Mucosa of stomach (tissue), 1 donor: ENCODE measurements around the gene CALML4.
"Not testable (repeated sequence)": the region's sequence is repeated elsewhere in the genome, so short reads cannot be mapped to it uniquely, and the experiment has no call there.

ENCODE experiments used
- H3K27me3 ChIP-seq: one replicate; pipeline ENCODE4 v1.7.0; 2013; ENCODE audit warnings: mild to moderate bottlenecking, low read length; ENCODE audit not compliant: control insufficient read depth, insufficient read depth
- H3K36me3 ChIP-seq: one replicate; pipeline ENCODE4 v1.7.0; 2013; ENCODE audit warnings: low read length; ENCODE audit not compliant: control insufficient read depth, insufficient read depth
- H3K4me1 ChIP-seq: one replicate; pipeline ENCODE4 v1.7.0; 2013; ENCODE audit warnings: mild to moderate bottlenecking, low read length; ENCODE audit not compliant: control insufficient read depth, insufficient read depth
- H3K4me3 ChIP-seq: one replicate; pipeline ENCODE4 v1.7.0; 2013; ENCODE audit warnings: low read length
- H3K9ac ChIP-seq: one replicate; pipeline ENCODE4 v1.7.0; 2013; ENCODE audit warnings: mild to moderate bottlenecking, low read length, moderate library complexity
- H3K9me3 ChIP-seq: one replicate; pipeline ENCODE4 v1.7.0; 2013; ENCODE audit warnings: mild to moderate bottlenecking, low read length, moderate library complexity; ENCODE audit not compliant: control insufficient read depth
- donor health status: Pancreatic carcinoma.

Gene CALML4

GRCh38 chr15:68221530-68222431 is 16.6 kb upstream of the CALML4 start:
- H3K9ac ChIP-seq, H3K27me3 ChIP-seq, H3K4me1 ChIP-seq, H3K9me3 ChIP-seq, H3K4me3 ChIP-seq, H3K36me3 ChIP-seq: not testable (repeated sequence)

GRCh38 chr15:68220967-68221366 is 15.8 kb upstream of the CALML4 start:
- H3K9ac ChIP-seq: no peak overlapping the region
- no peaks in the 10 kb centered on the region for H3K27me3 ChIP-seq
- no peak overlapping the region for H3K4me3 ChIP-seq
- H3K4me1 ChIP-seq: no peaks in the 10 kb centered on the region
- no peaks in the 10 kb centered on the region for H3K9me3 ChIP-seq
- H3K36me3 ChIP-seq: no peaks in the 10 kb centered on the region

GRCh38 chr15:68220489-68220888 is 15.4 kb upstream of the CALML4 start:
- Histone ChIP-seq H3K36me3 (no peaks in the 10 kb centered on the region), H3K4me3 (no peak overlapping the region), H3K9ac (no peak overlapping the region), H3K9me3 (no peaks in the 10 kb centered on the region), H3K4me1 (no peaks in the 10 kb centered on the region), H3K27me3 (no peaks in the 10 kb centered on the region)

GRCh38 chr15:68218847-68219798 is 14.0 kb upstream of the CALML4 start:
- Histone ChIP-seq H3K9me3 (no peaks in the 10 kb centered on the region), H3K27me3 (no peaks in the 10 kb centered on the region), H3K4me3 (no peak overlapping the region), H3K9ac (no peak overlapping the region), H3K36me3 (no peaks in the 10 kb centered on the region), H3K4me1 (no peaks in the 10 kb centered on the region)

- Histone ChIP-seq H3K36me3 (no peaks in the 10 kb centered on the region), H3K27me3 (no peaks in the 10 kb centered on the region), H3K9me3 (no peaks in the 10 kb centered on the region), H3K4me1 (no peaks in the 10 kb centered on the region), H3K4me3 (no peak overlapping the region), H3K9ac (no peak overlapping the region)
Measured at GRCh38 chr15:68218331-68218730, 13.2 kb upstream of the CALML4 start.

- Histone ChIP-seq H3K9me3 (no peaks in the 10 kb centered on the region), H3K36me3 (no peaks in the 10 kb centered on the region), H3K9ac (no peak overlapping the region), H3K4me1 (no peaks in the 10 kb centered on the region), H3K27me3 (no peaks in the 10 kb centered on the region), H3K4me3 (no peak overlapping the region)
Measured at GRCh38 chr15:68217341-68217740, 12.2 kb upstream of the CALML4 start.

- no peaks in the 10 kb centered on the region for H3K27me3 ChIP-seq
- H3K9me3 ChIP-seq: no peaks in the 10 kb centered on the region
- no peak overlapping the region for H3K4me3 ChIP-seq
- H3K4me1 ChIP-seq: peaks cover 9% of the 10 kb centered on the region
- H3K36me3 ChIP-seq: no peaks in the 10 kb centered on the region
- no peak overlapping the region for H3K9ac ChIP-seq
Measured at GRCh38 chr15:68214838-68215254, 9.7 kb upstream of the CALML4 start.

GRCh38 chr15:68213991-68214837 is 9.1 kb upstream of the CALML4 start:
- H3K9ac ChIP-seq: no peak overlapping the region
- no peak overlapping the region for H3K4me3 ChIP-seq
- peaks cover 9% of the 10 kb centered on the region for H3K4me1 ChIP-seq
- H3K9me3 ChIP-seq: no peaks in the 10 kb centered on the region
- no peaks in the 10 kb centered on the region for H3K36me3 ChIP-seq
- no peaks in the 10 kb centered on the region for H3K27me3 ChIP-seq

- H3K9ac ChIP-seq, H3K4me1 ChIP-seq, H3K27me3 ChIP-seq, H3K4me3 ChIP-seq, H3K36me3 ChIP-seq, H3K9me3 ChIP-seq: not testable (repeated sequence)
Measured at GRCh38 chr15:68213491-68213845, 8.3 kb upstream of the CALML4 start.

GRCh38 chr15:68211656-68212320 is 6.7 kb upstream of the CALML4 start:
- Histone ChIP-seq H3K9ac (no peak overlapping the region), H3K27me3 (no peaks in the 10 kb centered on the region), H3K9me3 (no peaks in the 10 kb centered on the region), H3K4me3 (no peak overlapping the region), H3K36me3 (no peaks in the 10 kb centered on the region), H3K4me1 (peaks cover 9% of the 10 kb centered on the region)
